IMR-90 (cell line): ENCODE results near the gene NCAM1. TPM values are rescaled to one million over a fixed set of nuclear protein-coding genes. Genes with fewer than 3 reads are reported as not detected.

ENCODE experiments used
- ATAC-seq: fragments of 200-7000 bp; cut with Tn5 transposase; 2 replicates; pipeline ENCODE4 v1.9.1; 2020; ENCODE audit warnings: low read depth, mild to moderate bottlenecking, moderate library complexity
- BruUV-seq: library from RNA; stranded (reverse); fragments of 400-500 nt; replicated peaks from 2 replicates; lab custom pipeline; 2021; lab: Mats Ljungman, UMichigan
- CTCF ChIA-PET: fragments of 300-600 bp; formaldehyde crosslinking; extraction: SDS; loops from one replicate; lab custom pipeline; 2021; ENCODE audit warnings: antibody characterized with exemption; lab: Yijun Ruan, JAX
- POLR2A ChIA-PET: fragments of 300-600 bp; sonication (Branson Sonifier 250); formaldehyde crosslinking; loops from one replicate; lab custom pipeline; 2022; ENCODE audit warnings: antibody characterized with exemption; ENCODE audit not compliant: unreplicated experiment; lab: Charles Lee
- DNase-seq: peaks from one replicate; pipeline ENCODE4 v3.0.0; 2013
- H2AFZ ChIP-seq: replicated peaks from 2 replicates; pipeline ENCODE3; 2013; ENCODE audit warnings: low read length, mild to moderate bottlenecking; ENCODE audit not compliant: poor library complexity
- H2AK5ac ChIP-seq: 2 replicates; pipeline ENCODE4 v1.6.1; 2013; ENCODE audit warnings: low read depth, low read length, inconsistent platforms
- H2AK9ac ChIP-seq: replicated peaks from 2 replicates; pipeline ENCODE3; 2013; ENCODE audit warnings: mild to moderate bottlenecking, low read depth, low read length, moderate library complexity; ENCODE audit not compliant: poor library complexity
- H2BK120ac ChIP-seq: 2 replicates; pipeline ENCODE4 v1.6.1; 2013; ENCODE audit warnings: low read depth, low read length, inconsistent platforms
- H2BK15ac ChIP-seq: 3 replicates; pipeline ENCODE4 v1.6.1; 2013; ENCODE audit warnings: low read depth, low read length, inconsistent platforms
- H2BK20ac ChIP-seq: 2 replicates; pipeline ENCODE4 v1.6.1; 2013; ENCODE audit warnings: low read depth, mild to moderate bottlenecking, inconsistent platforms, low read length, moderate library complexity
- H2BK5ac ChIP-seq: 2 replicates; pipeline ENCODE4 v1.6.1; 2013; ENCODE audit warnings: mild to moderate bottlenecking, low read depth, low read length, inconsistent platforms; ENCODE audit not compliant: poor library complexity, severe bottlenecking
- H3K14ac ChIP-seq: replicated peaks from 2 replicates; pipeline ENCODE4 v1.6.1; 2013; ENCODE audit warnings: low read depth, low read length, inconsistent platforms
- H3K18ac ChIP-seq: 2 replicates; pipeline ENCODE4 v1.6.1; 2013; ENCODE audit warnings: low read depth, low read length, control low read depth
- H3K23ac ChIP-seq: 2 replicates; pipeline ENCODE4 v1.6.1; 2013; ENCODE audit warnings: low read depth, low read length, inconsistent platforms
- H3K27ac ChIP-seq: 2 replicates; pipeline ENCODE4 v1.5.1; 2013; ENCODE audit warnings: mild to moderate bottlenecking, control low read depth, low read length; ENCODE audit not compliant: insufficient read depth
- H3K27me3 ChIP-seq: 2 replicates; pipeline ENCODE4 v1.6.1; 2013; ENCODE audit warnings: low read length; ENCODE audit not compliant: control insufficient read depth, insufficient read depth
- H3K36me3 ChIP-seq: 2 replicates; pipeline ENCODE4 v1.6.1; 2013; ENCODE audit warnings: low read length, mixed read lengths; ENCODE audit not compliant: control insufficient read depth, insufficient read depth
- H3K4ac ChIP-seq: 2 replicates; pipeline ENCODE4 v1.6.1; 2013; ENCODE audit warnings: low read depth, low read length, inconsistent platforms
- H3K4me1 ChIP-seq: 2 replicates; pipeline ENCODE4 v1.6.1; 2013; ENCODE audit warnings: low read length, mixed read lengths; ENCODE audit not compliant: control insufficient read depth, insufficient read depth
- H3K4me2 ChIP-seq: 2 replicates; pipeline ENCODE4 v1.6.1; 2013; ENCODE audit warnings: low read depth, mild to moderate bottlenecking, control low read depth, low read length, moderate library complexity
- H3K4me3 ChIP-seq: 2 replicates; pipeline ENCODE4 v1.5.1; 2013; ENCODE audit warnings: low read depth, mild to moderate bottlenecking, control low read depth, low read length, moderate library complexity; ENCODE audit not compliant: insufficient read depth
- H3K56ac ChIP-seq: 2 replicates; pipeline ENCODE4 v1.6.1; 2013; ENCODE audit warnings: low read length, inconsistent platforms; ENCODE audit not compliant: insufficient read depth; ENCODE audit errors: extremely low read depth
- H3K79me1 ChIP-seq, 2 experiments: 2 replicates each; pipeline ENCODE4 v1.6.1; 2013; ENCODE audit warnings: low read length in 2 of 2, inconsistent platforms in 1 of 2, low read depth in 1 of 2
- H3K9ac ChIP-seq: 2 replicates; pipeline ENCODE4 v1.6.1; 2013; ENCODE audit warnings: low read depth, low read length, control low read depth
- H3K9me1 ChIP-seq: 2 replicates; pipeline ENCODE4 v1.6.1; 2013; ENCODE audit warnings: low read length, inconsistent platforms; ENCODE audit not compliant: insufficient read depth
- H3K9me3 ChIP-seq: 2 replicates; pipeline ENCODE4 v1.6.1; 2013; ENCODE audit warnings: low read length; ENCODE audit not compliant: control insufficient read depth, insufficient read depth
- H4K20me1 ChIP-seq: 2 replicates; pipeline ENCODE4 v1.6.1; 2013; ENCODE audit warnings: low read length, inconsistent platforms; ENCODE audit not compliant: insufficient read depth
- H4K5ac ChIP-seq: 2 replicates; pipeline ENCODE4 v1.6.1; 2013; ENCODE audit warnings: mild to moderate bottlenecking, low read depth, low read length, control low read depth
- H4K8ac ChIP-seq, 2 experiments: 2 replicates each; pipeline ENCODE4 v1.6.1; 2013; ENCODE audit warnings: low read depth in 2 of 2, low read length in 2 of 2, control low read depth in 1 of 2, inconsistent platforms in 1 of 2
- H4K91ac ChIP-seq: 2 replicates; pipeline ENCODE4 v1.6.1; 2013; ENCODE audit warnings: low read depth, low read length, inconsistent platforms; ENCODE audit not compliant: insufficient read depth
- BHLHE40 ChIP-seq: fragments of 150-350 bp; IDR thresholded peaks from 2 replicates; pipeline ENCODE4 v1.6.1; 2016; ENCODE audit warnings: mild to moderate bottlenecking, low read depth, low read length
- CHD1 ChIP-seq: IDR thresholded peaks from 2 replicates; pipeline ENCODE4 v1.6.1; 2012; ENCODE audit warnings: low read depth, low read length, improper control_type of control experiment
- FOS ChIP-seq: fragments of 150-350 bp; IDR thresholded peaks from 2 replicates; pipeline ENCODE4 v1.6.1; 2016; ENCODE audit warnings: low read depth, low read length
- POLR2A ChIP-seq: IDR thresholded peaks from 2 replicates; pipeline ENCODE4 v1.6.1; 2012; ENCODE audit warnings: mild to moderate bottlenecking, low read depth, low read length
- RAD21 ChIP-seq: IDR thresholded peaks from 2 replicates; pipeline ENCODE4 v1.6.1; 2012; ENCODE audit warnings: low read length, improper control_type of control experiment
- RCOR1 ChIP-seq: IDR thresholded peaks from 2 replicates; pipeline ENCODE4 v1.6.1; 2012; ENCODE audit warnings: mild to moderate bottlenecking, low read length, improper control_type of control experiment; ENCODE audit not compliant: insufficient replicate concordance
- RFX5 ChIP-seq: IDR thresholded peaks from 2 replicates; pipeline ENCODE4 v1.8.0; 2012; ENCODE audit warnings: low read depth, mild to moderate bottlenecking, low read length, moderate library complexity
- USF2 ChIP-seq: fragments of 150-350 bp; IDR thresholded peaks from 2 replicates; pipeline ENCODE4 v1.6.1; 2017; ENCODE audit warnings: mild to moderate bottlenecking, antibody characterized with exemption, low read length, low read depth
- WGBS, 2 experiments: methylation state at CpG; one replicate each; pipeline versions ENCODE4 v1.1.5 to v1.1.7; 2013; ENCODE audit warnings: missing lambda C conversion rate in 2 of 2; ENCODE audit not compliant: insufficient read length in 1 of 2; ENCODE audit errors: extremely low coverage in 2 of 2; 5-methylcytosine and 5-hydroxymethylcytosine counted together
- dilution Hi-C: fragments of 300-500 bp; cut with HindIII; formaldehyde crosslinking; loops from one replicate; pipeline ENCODE4 v1.14.3; 2018; ENCODE audit warnings: low sequenced_read_pairs; ENCODE audit not compliant: unreplicated experiment
- in situ Hi-C: fragments of 300-500 bp; cut with MboI; formaldehyde crosslinking; loops from 3 replicates; pipeline ENCODE4 v1.14.3; 2019; ENCODE audit warnings: low sequenced_read_pairs, inconsistent platforms, mixed read lengths
- intact Hi-C: fragments of 100-400 bp; cut with micrococcal nuclease; formaldehyde crosslinking; loops from 2 replicates; pipeline ENCODE4 v1.10.0; 2022
- polyA plus RNA-seq, 3 experiments: library from polyadenylated mRNA; depleted of rRNA; stranded (reverse); fragments of >200 nt; gene quantifications; 2 replicates each; pipeline ENCODE4 v1.2.3, GENCODE V29; 2012; ENCODE audit warnings: low replicate concordance in 1 of 3
- total RNA-seq: library from RNA; depleted of rRNA; stranded (reverse); fragments of >200 nt; gene quantifications from 2 replicates; pipeline ENCODE4 v1.2.3, GENCODE V29; 2012

Gene NCAM1
- total and polyA plus RNA-seq, 2 of the 4 experiments (the other 2 are of a cell fraction) = 0.09 to 0.18 TPM

- BruUV-seq = no TSS peak
- H4K8ac ChIP-seq = no peak overlapping the region
- intact Hi-C loops (no loop called here), in situ Hi-C loops (loop anchor here (25.0 kb wide), 1 partner anchor 1167 kb away; no protein-coding TSS in a partner anchor), dilution Hi-C loops (no loop called here)
- H2BK20ac ChIP-seq = no peak overlapping the region
- H3K36me3 ChIP-seq = no peaks in the 10 kb centered on the region
- no peak overlapping the region for H3K56ac ChIP-seq
- H3K23ac ChIP-seq = no peak overlapping the region
- H4K5ac ChIP-seq = no peak overlapping the region
- no peak overlapping the region for H2BK5ac ChIP-seq
- H2AK5ac ChIP-seq = no peak overlapping the region
- no peak overlapping the region for H4K91ac ChIP-seq
- no peaks in the 10 kb centered on the region for H3K9me3 ChIP-seq
- ChIA-PET POLR2A (no interaction called here), CTCF (no interaction called here)
- H3K14ac ChIP-seq = no peak overlapping the region
- no peak overlapping the region for H3K9ac ChIP-seq
- TF ChIP-seq POLR2A (no peak), FOS (no peak), USF2 (no peak), CHD1 (no peak), RAD21 (no peak), RCOR1 (no peak), RFX5 (no peak), BHLHE40 (no peak)
- H2BK15ac ChIP-seq = no peak overlapping the region
- no peaks in the 10 kb centered on the region for H4K20me1 ChIP-seq
- H3K18ac ChIP-seq = no peak overlapping the region
- no peak overlapping the region for H2AK9ac ChIP-seq
- H3K4me1 ChIP-seq = no peaks in the 10 kb centered on the region
- DNase-seq = no peak
- H3K4me2 ChIP-seq = no peak overlapping the region
- no peak overlapping the region for H2BK120ac ChIP-seq
- H3K4ac ChIP-seq = no peak overlapping the region
- H3K79me1 ChIP-seq = no peaks in the 10 kb centered on the region
- H3K27me3 ChIP-seq = peaks cover 5% of the 10 kb centered on the region; the same call in 1 of the 2 replicates
- no peak overlapping the region for H2AFZ ChIP-seq
- no peaks in the 10 kb centered on the region; the same call in 1 of the 2 replicates for H3K9me1 ChIP-seq
- ATAC-seq = no peak
- WGBS, 2 experiments = no CpG with 5 or more reads among the region's 4 CpGs
- H3K27ac ChIP-seq = no peak overlapping the region
- H3K4me3 ChIP-seq = no peak overlapping the region
Measured at GRCh38 chr11:113278925-113279324, 317.7 kb downstream of the NCAM1 start.
